Measurements from ENCODE around the gene CNP.
A peak's percentile ranks its signal among the peaks of the same experiment; 100 is the strongest.
"Not testable (repeated sequence)": the region's sequence is repeated elsewhere in the genome, so short reads cannot be mapped to it uniquely, and the experiment has no call there.

The CNP gene

DNA sequence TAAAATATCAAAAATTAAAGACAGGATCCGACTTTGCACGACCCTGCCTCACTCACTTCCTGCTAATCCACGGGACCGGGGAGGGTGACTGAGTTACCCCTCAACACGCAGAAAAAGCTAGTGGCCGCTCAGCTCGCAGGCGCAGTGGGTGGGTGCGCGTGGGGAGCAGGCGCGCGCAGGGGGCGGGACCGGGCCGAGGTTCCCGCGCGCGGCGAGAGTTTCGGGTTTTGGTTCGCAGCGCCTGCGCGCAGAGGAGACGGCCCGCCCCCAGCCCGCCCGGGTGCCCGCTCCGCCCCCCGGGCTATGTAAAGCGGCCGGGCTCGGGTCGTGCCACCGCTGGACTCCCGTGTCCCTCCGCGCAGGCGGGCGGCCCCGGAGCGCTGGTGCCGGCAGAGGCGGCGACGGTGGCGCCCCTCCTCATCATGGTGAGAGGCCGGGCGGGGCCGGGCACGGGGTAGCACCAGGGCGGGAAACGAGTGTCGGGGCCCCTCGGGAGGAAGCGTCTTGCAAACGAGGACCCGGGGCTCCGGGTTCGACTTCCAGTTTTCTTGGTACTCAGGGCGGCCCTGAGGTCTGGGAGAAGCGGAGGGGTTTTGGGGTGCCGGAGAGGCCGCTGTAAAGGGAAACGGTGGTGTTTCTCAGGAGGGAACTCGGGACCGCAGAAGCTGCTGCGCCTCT, at the start of gene CNP:
TSS of gene CNP (plus strand) at position 333 of the 678 bp plus-strand sequence. CDS start at position 423, 90 bp downstream.
- DNase-seq = peak; percentile 93

DNA sequence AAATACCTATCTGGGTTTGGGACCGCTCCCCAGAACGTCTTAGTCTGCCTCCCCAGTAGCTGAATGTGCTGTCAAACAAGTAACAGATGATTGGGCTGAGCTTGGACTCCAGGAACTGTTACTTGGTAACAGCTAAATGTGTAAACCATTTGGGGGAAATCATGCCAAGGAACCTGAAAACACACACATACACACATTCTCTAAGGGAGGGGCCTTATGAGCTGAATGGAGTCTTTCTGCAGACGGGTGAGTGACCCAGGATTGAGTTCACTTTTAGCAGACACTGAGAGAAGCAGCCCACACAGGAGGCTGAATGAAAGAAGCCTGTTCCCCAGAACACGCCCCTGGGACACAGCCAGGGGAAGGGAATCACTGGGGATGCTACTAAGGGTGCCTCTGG, 49.4 kb upstream of the CNP start:
- DNase-seq = peak; percentile 64

DNA sequence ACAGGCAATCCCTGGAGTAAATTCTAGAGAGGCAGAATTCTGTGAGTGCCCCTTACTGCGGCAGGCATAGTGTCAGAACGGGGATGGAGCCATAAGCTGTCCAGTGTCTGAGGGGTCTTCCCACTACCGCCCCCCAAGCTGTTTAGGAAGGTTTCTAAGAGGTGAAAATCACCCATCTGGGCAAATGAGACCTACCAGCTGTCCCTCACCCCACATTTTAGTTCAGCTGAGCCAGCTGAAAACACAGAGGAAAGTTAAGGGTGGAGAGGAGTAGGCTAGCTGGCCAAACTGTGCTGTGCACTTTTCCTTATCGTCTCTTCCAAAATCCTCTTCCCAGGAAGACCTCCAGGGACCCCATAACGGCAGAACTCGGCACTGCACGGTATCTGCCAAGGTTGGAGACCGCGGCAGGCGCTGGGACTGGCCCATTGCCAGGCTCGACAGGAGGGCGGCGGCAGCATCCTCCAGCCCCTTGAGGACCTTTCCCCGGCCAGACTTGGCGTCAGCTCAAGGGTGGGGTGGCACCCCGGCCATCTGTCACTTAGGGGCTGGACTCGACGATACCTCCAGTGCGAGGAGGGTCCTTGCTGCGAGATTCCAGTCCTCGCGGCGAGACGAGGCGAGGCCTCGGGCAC, 48.8 kb upstream of the CNP start:
- DNase-seq = peak; percentile 76

DNA sequence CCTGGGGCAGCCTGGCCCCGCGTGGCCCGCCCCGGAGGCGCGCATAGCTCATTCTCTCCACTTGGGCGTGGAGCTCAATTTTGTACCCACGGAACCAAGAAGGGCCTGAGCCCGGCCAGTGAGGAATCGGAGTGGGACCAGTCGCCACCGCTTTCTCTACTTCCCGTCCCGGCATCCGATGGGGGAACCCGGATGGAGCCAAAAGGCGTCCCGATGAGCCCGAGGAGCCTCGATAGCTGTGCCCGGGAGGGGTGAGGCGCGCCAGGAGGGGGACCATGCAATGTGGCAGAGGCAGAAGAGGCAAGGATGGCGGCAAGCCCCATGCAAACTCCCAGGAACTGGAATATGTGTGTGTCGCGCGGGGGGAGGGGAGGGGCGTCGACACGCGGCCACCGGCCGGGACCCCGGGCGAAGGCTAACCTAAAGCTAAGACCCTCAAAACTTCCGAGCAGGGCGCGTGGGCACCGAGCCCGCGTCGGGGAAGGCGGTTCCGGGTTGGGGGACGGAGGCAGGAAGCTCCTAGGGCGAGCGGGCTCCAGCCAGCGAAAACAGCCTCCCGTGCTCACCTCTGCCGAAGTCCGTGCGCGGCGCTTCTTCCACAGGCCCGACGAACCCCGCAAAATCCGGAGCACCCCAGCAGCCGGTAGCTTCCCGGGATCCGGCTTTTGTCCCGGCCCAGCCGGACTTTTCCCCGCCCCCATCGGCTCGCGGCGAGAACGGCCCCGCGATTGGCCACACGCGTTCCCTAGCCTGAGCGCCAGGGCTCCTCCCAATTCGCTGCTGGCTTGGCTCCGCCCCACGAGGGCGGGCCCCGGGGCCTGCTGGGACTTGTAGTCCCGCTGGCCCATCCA, 48.1 kb upstream of the CNP start, which contains the start of gene ACLY:
TSS of gene ACLY (minus strand) at position 638 of the 851 bp plus-strand sequence. CDS start 5,078 bp downstream, outside the sequence.
- peak; percentile 98 for DNase-seq

DNA sequence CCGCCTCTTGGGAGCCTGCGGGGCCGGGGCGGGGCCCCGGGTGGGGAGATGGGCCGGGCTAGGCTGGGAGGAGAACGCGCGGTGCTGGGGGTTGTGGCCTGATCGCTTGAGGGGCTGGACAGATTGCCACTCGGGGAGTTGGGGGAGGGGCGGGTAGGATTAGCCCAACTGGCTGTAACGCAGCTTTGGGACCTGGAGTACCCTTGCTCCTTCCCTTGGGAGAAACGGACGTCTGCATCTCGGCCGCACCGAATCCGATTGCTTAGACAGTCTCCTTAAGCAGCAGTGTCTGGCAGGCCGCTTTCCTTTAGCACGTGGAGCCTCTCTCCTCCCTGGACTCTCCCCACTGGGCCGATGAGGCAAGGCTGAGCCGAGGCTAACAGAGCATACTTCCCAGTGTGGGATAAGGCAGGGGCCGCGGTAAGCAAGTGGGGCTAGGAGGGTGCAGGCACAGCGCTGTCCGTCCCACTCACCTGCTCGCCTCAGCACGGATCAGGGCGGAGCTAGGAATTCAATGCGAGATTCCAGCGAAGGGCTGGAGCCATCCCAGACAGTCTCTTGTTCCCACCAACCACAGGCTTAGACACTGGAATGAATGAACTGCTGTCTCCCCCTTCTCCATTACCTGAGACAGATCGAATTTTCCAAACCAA, 47.3 kb upstream of the CNP start:
- no peak for DNase-seq

DNA sequence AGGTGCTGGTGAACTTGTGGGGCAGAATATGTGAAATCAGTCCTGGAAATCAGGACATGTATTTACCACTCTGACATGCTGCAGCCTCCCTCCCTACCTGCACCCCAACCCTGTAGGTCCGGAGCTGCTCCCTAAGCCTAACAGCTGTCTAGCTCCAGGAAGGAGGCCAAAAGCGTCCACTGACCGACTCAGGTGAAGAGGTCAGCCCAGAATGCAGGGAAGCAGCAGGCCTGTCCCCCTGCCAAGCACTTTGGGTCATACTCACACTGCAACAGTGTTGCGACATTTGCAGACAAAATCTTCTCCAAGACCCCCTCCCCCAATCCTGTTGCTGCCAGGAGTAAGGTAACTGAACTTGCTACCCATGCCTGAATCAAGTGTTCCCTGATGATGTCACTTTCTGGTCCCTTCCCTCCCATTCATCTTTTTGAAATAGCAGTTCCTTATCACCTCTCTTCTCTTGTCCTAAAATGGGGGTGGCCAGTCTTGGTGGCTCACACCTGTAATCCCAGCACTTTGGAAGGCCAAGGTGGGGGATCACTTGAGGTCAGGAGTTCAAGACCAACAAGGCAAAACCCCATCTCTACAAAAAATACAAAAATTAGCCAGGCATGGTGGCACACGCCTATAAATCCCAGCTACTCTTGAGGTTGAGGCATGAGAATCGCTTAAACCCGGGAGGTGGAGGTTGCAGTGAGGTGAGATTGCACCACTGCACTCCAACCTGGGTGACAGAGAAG, 46.6 kb upstream of the CNP start:
- no peak for DNase-seq

DNA sequence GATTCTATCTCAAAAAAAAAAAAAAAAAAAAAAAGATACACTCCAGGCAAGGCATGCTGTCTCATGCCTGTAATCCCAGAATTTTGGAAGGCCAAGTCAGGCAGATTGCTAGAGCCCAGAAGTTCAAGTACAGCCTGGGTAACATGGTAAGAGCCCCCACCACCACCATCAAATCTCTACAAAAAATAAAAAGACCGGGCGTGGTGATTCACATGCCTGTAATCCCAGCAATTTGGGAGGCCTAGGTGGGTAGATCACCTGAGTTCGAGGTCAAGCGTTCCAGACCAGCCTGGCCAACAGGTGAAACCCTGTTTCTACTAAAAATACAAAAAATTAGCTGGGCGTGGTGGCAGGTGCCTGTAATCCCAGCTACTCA, 46.0 kb upstream of the CNP start:
- DNase-seq = no peak

DNA sequence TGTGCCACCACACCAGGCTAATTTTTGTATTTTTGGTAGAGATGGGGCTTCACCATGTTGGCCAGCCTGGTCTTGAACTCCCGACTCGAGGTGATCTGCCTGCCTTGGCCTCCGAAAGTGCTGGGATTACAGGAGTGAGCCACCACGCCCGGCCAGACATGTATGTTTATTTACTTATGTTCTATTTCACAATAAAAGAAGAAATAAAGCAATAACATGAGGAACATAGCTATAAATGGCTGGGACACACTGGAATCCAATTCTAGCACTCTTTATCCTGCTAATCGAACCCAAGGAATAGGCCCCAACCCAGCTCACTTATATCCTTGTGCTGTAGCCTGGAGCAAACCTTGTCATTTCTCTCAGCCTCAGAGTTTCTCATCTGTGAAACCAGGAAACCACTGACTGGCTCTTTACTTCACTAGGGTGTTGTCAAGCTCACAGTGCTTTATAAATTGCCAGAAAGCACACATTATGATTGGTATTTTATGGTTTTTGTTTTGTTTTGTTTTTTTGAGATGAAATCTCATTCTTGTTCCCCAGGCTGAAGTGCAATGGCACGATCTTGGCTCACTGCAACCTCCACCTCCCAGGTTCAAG, 40.5 kb upstream of the CNP start:
- DNase-seq = no peak

DNA sequence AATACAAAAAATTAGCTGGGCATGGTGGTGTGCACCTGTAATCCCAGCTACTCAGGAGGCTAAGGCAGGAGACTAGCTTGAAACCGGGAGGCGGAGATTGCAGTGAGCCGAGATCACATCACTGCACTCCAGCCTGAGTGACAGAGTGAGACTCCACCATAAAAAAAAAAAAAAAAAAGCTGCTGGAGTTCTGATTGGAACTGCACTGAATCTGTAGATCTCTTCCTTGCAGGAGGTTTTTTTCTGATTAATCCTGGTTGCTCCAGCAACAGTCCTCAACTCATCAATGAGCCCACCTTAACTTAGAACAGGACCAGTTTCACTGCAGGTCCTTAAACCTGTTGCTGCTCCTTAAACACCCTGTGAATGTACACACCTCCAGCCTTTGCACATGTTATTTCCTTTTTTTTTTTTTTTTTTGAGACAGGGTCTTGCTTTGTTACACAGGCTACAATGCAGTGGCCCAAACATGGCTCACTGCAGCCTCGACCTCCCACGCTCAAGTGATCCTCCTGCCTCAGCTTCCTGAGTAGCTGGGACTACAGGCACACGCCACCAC, 37.8 kb upstream of the CNP start:
- no peak for DNase-seq

DNA sequence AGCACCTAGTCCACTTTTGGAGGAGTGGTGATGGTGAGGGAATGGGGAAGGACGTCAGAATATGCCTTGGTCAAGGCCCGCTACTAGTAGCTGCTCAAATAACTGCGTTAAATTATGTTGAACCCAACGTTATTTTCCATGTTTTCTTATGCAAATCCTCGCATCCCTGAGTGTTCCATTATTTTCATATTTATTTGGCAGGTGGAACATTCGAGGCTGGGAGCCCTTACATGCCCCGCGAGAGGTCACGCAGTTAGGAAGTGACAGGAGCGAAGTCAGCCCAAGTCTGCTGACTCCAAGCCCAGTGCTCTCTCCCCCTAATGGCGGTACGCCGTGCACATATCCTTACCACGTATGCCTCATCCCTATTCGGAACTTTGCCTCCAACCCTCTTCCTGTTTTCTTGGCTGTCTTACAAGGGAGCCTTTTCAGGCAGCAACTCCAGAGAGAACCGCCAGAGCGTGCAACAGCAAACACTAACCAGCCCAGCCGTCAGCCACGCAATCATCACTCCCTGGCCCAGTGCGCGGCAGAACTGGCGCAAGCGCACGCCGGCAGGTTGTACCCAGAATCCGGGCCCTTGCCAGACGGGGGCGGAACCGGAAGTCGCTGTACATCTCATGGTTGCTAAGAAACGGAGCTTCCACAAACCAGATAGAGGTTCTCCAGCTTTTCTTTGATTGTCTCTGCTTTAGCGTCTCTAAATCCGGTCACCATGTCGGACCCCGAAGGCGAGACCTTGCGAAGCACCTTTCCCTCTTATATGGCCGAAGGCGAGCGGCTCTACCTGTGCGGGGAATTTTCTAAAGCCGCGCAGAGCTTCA, 36.4 kb upstream of the CNP start, which contains the start of gene ODAD4:
TSS of gene ODAD4 (plus strand) at position 609 of the 824 bp plus-strand sequence. CDS start at position 716, 107 bp downstream.
- peak; percentile 98 for DNase-seq

DNA sequence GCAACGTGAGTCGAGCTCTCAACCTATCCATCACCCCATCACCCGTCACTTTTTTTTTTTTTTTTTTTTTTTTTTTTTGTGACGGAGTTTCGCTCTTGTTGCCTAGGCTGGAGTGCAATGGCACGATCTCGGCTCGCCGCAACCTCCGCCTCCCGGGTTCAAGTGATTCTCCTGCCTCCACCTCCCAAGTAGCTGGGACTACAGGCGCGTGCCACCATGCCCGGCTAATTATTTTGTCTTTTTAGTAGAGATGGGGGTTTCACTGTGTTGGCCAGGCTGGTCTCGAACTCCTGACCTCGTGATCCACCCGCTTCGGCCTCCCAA, 35.8 kb upstream of the CNP start:
- DNase-seq = not testable (repeated sequence)

DNA sequence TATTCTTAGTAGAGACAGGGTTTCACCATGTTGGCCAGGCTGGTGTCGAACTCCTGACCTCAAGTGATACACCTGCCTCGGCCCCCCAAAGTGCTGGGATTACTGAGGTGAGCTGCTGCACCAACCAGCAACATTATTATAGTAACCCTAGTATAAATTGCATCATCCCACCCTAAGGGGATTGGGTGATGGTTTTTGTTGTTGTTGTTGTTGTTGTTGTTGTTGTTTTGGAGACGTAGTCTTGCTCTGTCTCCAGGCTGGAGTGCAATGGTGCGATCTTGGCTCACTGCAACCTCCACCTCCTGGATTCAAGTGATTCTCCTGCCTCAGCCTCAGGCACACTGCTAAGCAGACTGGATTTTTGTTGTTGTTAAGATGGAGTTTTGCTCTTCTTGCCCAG, 34.9 kb upstream of the CNP start:
- not testable (repeated sequence) for DNase-seq

DNA sequence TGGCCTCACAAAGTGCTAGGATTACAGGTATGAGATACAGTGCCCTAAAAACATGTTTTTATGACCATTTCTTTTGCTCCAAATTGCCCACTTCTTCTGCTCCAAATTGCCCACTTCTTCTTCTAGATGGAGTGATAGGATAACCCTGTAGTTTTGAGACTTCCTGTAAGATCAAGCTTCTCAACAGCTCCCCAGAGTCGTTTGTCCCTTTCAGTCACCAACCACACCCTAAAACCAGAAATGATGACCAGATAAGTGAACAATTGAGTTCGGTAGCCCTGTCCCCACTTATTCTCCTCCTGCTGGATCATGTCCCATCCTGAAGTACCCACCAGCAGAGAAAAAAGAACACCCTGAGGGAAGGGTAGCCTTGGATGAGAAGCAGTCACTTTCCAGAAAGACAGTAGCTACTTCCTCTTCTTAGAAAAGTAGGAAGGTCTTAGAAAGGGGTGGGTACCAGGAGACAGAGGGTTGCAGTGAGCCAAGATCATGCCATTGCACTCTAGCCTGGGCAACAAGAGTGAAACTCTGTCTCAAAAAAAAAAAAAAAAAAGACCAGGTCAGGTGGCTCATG, 33.7 kb upstream of the CNP start:
- DNase-seq = no peak

DNA sequence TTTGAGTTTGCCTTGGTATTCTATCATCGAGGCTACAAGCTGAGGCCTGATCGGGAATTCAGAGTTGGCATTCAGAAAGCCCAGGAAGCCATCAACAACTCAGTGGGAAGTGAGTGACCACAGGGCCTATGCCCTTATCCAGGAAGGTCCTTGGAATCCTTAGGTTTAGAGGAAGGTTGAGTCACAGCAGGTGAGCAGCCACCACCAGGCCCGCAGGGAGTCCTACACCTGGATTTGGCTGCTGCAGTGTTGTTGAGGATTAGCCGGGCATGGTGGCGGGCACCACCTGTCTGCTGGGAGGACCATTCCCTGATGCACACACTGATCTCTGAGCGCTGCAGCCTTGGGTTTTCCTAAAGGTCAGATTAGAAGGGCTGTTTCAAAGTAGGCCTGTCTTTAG, 31.0 kb upstream of the CNP start:
- no peak for DNase-seq

DNA sequence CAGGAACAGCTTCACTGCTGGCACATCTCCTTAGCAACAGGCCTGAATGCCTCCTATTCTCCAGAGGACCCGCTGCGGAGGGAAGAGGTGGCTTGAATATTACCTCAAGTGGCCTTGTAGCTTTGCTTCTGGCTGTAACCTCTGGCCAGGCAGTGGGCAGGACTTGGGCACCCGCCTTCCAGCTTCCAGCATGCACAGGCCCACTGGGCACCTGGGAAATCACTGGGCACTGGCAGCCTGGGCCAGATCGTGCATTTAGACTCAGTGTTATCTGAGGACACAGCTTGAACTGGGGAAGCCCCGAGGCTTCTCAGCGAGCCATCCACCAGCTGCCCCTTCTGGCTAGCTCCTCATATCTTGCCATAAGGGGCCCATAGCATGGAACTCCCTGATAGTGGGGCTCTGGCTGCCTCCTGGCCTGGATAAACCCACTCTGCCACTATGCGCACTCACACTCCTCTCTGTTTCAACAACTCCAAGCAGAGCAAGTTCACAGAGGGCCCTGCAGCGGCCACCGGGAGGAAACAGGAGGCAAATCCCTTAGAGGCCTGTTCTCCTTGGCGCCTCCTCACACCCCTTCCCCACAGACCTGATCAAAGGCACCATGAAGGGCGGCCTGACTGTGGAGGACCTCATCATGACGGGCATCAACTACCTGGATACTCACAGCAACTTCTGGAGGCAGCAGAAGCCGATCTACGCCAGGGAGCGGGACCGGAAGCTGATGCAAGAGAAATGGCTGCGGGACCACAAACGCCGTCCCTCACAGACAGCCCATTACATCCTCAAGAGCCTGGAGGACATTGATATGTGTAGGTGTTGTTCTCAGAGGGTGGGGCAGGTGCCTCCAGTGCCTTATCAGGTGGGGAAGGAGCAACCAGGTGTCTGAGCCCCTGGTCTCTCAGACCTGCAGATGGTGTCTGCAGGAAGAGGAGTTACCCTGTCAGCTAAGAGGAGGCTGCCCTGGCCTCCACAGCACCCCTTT, 28.3 kb upstream of the CNP start:
- no peak for DNase-seq

DNA sequence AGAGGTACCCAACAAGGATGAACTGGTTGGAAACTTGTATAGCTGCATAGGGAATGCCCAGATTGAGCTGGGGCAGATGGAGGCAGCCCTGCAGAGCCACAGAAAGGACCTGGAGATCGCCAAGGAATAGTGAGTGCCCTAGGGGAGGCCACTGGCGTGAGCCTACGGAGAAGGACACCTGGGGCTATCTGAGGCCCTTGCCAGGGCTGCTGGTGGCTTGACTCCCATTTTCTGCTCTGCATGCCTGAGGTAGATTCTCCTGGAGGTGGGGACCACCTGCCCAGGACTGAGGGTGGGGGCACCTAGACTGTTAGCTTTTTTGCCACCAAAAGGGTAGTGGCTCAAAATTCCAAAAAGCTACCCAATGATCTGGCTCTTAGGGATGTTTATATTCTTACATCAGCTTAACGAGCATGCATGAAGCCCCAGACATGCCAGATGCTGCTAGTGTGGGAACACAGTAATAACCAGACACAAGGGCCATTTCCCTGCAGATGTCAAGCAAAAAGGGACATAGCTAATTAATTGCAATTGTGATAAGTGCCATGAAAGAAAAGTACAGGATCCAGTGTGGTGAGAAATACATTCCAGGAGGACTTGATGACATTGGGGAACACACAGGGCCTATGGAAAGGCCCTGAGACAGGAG, 27.4 kb upstream of the CNP start:
- DNase-seq = no peak

DNA sequence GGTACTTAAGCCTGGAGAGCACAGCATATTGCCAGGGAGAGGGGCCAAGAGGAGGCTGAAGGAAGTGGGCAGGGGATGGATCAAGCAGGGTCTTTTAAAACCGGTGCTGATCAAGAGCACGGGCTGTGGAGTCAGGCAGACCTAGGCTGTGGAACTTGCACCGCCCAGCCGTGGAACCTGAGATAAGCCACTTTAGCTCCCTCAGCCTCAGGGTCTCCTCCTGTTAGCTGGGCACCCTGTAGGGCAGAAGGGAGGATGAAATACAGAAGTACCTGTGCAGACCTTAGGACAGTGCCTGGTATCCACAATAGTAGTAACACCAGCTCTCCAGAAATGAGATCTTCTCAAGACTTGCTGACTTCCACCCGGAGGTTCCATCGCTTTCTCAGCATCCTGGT, 26.9 kb upstream of the CNP start:
- DNase-seq = no peak

DNA sequence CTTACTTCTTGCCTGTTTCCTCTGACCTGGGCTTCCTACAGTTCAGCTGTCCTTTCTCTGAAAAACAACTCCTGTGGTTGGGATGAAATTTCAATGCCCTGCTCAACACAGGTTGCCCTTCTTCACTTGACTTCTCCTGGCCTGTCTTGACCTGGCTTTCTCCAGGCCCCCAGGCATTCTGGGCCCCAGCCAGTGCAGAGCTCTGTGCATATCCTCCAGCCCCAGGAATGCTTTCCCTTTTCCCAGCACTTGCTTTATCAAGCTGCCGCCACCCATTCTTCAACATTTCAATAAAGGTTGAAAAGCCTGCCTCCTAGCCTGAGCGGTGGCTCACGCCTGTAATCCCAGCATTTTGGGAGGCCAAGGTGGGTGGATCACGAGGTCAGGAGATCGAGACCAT, 25.4 kb upstream of the CNP start:
- DNase-seq = no peak
